NCI-H2196 (cell line): Measurements from ENCODE around the gene ATP6V1B1.

Experiments used
- DNase-seq: peaks from one replicate; lab custom pipeline; 2025; ENCODE audit not compliant: unreplicated experiment; lab: John Stamatoyannopoulos, UW

Gene ATP6V1B1

DNA sequence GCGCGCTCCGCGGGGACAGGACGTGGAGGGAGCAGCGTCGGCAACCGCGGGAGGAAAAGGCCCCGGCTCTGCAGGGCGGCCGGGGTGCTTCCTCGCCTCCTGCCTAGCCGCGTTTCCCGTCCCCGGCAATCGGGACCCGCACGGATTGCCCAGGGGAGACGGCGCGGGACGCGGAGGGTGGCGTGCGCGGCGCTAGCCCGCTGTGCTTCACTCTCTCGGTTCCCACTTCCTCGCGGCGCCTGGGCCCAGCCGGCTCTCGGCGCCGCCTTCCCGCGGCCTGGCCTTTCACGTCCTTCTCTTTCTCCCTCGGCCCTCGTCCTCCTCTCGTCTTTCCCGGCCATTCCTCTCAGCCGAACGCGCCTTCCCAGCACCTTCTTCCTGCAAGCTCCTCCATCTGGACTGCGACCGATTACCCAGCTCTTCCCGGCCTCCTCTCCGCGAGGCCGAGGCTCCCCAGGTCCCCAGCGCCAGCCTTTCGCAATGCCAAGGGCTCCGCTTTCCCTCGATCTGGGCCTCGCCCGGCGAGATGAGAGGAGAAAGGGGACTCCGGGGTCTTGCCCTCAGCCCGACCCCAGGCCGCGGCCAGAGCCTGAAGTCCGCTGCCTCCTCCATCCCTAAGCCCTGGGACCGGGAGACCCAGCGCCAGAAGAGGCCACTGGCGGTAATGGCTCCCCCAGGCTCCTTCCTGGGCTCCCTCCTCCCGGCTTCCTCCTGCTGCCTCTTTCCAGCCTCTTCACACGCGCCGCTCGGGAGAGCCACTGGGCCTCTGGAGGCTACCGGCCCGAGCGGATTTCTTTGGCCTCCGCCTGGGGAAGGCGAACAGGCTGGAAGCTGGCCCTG, 34.3 kb upstream of the ATP6V1B1 start:
- peak; percentile 12 for DNase-seq

DNA sequence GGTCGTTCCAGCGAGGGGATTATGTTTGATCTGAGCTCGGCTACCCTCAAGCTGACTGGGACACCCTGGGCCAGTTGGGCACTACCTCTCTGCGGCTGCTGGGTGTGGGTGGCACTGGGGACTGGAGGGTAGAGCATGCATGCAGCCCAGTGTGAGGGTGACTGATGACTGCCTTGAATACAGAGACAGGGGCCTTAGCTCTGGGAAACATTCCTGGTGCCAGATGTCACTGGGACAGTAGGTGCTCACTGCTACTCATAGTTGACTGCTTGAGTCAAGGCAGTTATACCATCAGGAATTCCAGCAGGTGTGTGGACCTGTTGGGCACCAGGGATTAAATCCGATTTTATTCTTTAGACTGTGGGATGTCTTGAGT, 33.6 kb upstream of the ATP6V1B1 start:
- DNase-seq: no peak

DNA sequence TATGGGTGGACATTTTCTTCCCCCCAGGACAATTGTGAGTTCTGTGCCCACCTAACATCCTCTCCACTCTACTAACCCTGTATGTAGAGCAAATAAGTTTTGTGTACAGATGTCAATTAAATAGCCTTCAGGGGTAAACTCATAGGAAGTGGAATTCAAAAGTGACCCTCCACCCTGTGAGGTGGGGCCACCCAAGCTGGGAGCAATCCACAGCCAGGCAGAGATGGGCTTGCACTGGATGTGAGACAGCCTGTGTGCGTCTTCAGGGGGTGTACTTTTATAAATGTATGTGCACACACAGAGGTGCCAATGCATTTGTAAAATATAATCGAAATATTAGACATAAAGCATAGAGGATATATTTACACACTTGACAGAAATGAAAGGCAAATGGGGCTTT, 33.1 kb upstream of the ATP6V1B1 start:
- no peak for DNase-seq

DNA sequence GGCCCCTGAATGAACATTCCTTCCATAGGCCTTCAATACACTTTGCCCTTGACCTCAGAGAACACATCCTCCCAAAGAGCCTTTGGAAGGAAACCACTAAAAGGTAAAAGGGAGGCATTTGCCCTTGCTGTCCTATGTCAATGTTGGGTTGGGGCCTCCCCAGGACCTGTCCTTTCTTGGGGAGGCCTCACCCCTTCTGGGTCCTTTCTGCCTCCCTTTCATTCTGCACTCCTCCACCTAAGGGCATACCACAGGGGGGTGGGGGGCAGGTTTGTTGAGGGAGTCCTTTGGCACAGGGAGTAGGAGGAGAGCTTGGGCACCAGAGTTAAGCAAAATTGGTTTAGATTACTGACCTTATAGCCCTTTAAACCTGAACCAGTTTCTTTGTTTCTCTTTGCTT, 32.5 kb upstream of the ATP6V1B1 start:
- DNase-seq: no peak

DNA sequence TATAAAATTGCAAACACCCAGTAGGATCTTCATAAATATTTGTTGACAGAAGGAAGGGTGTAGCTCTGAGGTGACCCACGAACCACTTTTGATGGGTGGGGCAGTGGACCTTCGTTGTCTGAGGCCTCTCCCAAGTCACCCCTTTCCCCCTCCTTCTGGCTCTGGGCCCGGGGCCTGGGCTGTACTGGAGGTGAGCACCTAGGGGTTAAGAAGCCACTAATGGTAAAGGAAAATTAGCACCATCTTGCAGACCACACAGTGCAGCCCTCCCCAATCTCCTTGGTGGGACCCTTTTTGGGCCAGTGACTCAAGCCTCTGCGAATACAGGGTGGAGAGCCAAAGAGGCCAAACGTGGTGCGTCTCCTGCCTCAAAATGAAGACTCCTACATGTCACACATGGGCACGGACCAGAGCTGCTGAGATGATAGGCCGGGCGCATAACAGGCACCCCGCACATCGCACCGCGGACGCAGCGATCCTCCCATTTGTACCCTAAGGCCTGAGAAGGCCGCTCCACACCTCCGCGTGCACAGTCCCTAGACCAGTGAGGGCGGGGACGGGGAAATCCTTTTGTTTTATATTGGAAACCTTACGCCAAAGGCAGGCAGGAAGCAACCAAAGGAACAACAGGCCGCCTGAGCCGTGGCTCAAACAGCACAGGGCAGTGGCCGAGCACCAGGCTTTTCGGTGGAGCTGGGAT, 31.9 kb upstream of the ATP6V1B1 start:
- DNase-seq: no peak

DNA sequence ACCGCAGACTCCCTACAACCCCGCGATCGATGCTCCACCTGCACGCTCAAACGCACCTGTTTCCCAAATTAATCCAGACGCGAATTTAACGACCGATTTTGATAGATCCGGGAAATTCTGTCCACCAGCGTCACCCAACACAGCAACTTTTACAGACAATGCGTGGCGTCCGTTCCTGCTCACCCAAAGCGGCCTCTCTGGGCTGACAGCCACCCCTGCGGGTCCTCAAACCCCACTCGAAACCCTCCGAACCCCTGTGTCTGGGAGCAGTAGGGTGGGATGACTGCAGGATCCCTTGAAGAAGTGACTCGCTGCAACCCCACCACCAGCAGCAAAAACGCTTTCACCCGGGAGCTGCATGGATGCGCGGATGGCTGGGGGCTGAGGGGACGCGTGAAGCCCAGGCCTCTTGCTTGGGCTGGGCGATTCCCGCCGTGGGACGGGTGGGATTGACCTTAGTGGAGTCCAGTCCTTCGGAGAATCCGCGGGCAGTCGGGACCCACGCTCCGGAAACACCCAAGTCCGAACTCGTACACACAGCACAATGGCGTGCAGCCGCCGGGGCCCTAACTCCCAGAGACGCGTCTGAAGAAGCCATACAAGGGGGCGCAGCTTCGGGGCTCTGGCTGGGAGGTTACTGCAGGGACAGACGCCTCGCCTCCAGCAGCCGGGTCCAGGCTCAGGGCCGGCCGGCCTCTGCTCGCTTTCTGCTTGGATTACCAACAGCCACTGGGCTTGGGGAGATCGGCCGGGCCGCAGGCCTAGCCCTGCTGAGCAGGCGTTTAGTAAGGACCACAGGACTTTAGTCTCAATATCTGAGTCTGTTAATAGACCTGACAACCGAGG, 31.1 kb upstream of the ATP6V1B1 start:
- no peak for DNase-seq

DNA sequence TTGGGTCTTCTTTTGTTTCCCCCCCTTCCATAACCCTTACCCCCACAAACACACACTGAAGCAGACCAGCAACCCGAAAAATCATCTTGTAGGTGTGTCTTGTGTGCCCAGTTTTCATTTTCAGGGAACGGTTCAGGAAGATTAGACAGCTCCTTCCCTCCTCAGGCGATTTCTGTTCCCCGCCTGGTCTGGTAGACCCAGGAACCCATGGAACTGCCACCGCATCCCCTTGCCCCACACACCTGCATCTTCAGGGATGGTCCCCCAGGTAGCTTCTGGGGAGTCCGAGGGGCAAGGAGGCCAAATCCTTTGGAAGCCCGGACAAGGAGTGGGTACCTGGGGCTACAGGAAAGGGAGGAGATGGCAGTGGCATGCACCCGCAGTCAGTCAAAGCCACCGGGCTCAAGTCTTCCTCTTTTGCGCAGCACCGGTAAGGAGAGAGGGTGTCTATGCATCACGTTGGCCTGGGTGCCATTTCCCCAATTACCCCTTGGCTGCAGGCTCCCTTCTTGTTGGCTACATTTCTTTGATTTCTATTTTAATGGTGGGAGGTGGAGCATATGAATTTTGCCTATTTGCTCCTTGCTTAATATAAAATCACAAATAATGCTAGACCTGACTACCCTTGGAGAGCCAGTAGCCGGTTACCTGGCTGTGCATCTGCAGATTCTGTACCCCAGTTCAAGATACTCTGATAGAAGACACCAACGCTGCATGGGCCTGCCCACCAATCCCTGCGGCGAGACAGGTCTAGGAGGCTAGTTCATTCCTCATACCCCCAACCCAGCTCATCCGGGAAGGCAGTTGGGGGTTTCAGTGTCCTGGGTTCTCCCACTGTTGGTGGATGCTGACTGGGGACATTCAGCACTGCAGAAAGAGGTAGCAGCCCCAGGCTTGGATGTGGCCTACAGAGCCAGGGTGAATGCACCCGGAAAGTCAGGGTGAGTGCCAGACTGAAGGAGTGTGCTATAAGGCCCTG, 30.0 kb upstream of the ATP6V1B1 start:
- DNase-seq: no peak

DNA sequence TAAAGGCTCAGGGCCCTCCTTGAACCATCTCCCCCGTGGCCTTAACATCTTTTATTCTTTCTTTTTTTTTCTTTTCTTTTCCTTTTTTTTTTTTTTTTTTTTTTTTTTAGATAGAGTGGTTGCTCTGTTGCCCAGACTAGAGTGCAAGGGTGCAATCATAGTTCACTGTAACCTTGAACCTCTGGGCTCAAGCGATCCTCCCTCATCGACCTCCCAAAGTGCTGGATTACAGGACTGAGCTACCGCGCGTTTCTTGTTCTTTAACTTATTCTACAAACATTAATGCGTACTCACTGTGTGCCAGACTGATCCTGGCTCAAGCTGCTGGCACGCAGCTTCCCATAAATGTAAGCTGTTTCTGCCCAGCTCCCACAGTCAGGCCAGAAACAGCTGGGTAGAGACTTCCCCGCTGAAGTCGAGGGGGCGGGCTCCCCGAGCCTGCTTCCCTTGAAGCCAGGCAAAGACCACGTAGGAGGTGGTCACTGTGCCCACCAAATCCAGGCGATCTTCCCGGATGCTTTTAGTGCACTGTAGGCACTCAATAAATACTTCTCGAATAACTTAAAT, 29.2 kb upstream of the ATP6V1B1 start:
- no peak for DNase-seq

DNA sequence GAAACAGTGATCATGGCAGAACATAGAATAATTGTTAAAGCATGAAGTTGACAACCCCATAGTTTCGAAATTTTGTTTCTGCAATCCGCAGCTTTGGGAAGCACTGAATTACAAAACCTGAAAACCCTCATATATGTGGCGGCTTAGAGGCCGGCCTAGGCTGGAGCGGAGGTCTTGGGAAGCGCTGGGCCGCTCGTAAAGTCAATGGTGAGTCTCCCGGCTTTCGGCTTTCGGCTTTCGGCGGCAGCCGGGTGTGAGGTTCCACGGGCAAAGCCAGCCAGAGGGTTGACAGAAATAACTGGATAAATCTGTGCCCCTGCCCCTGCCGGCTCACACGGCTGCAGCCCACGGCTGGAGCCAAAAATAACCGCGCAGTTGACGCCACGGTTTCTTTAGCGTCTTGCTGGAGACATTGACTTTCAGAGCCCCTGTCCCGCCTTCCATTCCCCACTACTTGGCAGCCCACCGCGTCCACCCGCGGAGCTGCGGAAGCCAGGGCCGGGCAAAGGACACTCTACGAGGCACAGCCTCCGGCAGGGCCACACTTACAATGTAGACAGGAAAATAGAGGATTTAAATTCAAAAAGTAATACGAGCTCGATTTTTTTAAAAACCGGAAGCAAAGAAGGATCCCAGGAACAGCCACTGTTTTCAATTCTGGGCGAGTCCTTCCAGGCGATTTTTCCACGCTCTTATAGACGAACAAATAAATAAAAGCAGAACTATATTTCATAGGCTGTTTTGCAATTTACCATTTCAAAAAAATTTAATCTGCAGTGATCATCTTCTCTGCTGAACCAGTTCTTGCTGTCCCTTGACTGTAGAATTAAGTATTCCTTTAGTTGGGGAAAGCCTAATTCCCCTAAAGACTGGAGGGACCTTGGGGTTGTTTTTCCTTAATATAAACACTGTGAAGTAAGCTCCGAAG, 28.3 kb upstream of the ATP6V1B1 start:
- no peak for DNase-seq

DNA sequence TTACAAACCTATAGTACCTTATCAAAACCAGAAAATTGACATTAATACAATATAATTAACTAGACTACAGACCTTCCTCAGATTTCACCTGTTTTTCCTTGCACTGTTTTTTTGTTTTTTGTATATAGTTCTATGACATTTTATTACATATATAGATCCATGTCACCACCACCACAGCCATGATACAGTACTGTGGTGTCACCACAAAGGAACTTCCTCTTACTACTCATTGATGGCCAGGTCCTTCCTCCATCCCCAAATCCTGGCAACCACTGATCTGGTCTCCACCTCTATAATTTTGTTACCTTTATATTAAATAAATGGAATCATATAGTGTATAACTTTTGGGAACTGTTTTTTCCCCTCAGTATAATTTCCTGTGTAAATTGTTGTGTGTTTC, 19.4 kb upstream of the ATP6V1B1 start:
- no peak for DNase-seq

DNA sequence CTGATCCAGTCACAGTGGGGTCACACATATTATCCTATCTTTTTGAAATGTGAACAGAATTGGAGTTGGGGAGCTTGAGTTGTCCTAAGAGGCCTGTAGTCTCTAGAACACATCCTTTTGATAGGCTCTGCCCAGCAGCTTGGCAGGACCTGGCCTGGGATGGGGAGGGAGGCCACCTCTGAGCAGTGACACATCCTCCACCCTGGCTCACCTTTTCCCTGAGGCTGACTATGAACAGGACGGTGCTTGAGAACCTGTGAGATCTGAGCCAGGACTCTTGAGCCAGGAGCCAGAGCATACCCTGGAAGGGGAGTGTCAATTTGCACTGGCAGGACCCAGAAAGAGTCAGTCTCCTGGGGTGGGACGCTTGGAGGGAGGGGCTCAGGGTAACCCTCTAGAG, 17.7 kb upstream of the ATP6V1B1 start:
- DNase-seq: no peak

DNA sequence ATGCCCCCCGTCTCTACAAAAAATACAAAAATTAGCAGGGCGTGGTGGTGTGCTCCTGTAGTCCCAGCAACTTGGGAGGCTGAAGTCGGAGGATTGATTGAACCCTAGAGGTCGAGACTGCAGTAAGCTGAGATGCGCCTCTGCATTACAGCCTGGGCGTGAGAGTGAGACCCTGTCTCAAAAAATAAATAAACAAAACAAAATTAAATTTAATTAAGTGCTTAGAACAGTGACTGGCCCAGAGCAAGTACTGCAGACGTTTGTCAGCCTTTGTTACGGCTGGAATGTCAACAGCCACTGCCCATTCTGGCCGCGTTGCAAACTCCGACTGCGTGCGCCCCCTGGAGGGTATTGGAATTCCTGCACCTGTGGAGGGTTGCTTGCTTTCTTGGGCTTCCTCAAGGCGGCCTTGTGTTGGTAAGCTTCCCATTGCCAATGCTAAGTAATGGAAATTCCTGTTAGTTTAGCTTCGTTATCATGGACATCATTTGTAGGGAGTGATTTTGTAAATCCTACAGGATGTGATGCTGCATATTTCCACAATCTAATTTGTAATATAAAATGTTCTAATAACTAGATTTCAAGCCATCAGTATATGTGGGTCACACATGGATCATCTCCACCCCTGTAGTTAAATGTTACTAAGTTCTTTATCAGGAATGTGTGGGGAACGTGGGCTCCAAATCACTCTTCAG, 15.9 kb upstream of the ATP6V1B1 start:
- DNase-seq: peak; percentile 26

DNA sequence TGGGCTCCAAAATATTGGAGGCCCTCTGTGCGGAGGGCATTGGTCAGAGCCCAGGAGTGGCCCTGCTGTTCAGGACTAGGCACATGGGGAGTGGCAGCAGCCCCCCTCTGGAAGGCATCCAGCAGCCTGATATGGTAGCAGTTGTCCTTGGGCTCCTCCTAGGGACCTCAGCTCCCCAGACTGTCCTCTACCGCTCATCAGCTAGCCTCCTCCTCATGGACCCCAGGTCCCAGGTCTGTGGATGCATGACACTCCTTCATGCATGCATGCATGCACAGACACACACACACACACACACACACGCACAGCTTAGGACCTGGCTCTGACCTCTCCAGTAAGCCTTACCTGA, 15.4 kb upstream of the ATP6V1B1 start:
- DNase-seq: no peak

DNA sequence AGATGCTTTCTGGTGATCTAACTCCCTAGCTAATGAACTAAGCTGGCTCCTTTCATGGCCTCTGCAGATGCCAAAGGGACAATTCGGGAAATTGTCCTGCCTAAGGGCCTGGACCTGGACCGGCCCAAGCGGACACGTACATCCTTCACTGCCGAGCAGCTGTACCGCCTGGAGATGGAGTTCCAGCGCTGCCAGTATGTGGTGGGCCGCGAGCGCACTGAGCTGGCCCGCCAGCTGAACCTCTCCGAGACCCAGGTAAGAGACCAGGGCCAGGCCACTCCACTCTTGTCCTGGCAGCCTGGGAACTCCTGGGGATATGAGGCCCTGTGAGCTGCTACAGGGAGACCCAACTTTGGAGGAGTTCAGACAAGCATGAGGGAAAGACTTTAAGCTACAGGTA, 14.7 kb upstream of the ATP6V1B1 start:
- DNase-seq: no peak

DNA sequence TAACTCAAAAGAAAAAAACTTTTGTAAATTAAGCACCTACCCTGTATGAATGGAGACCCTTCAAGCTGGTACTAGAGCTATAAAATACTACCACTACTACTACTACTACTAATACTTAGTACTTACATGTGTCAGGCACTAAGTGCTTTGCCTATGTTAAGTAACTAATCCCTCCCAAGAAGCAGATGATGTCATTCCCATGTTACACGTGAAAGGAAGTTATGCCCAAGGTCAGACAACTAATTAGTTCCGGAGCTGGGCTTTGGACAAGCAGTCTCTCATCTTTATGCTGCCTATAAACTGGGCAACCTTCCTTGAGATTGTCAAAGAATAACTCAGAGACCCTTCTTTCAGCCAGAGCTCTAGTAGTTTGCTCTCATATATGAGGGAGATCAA, 13.9 kb upstream of the ATP6V1B1 start:
- no peak for DNase-seq

DNA sequence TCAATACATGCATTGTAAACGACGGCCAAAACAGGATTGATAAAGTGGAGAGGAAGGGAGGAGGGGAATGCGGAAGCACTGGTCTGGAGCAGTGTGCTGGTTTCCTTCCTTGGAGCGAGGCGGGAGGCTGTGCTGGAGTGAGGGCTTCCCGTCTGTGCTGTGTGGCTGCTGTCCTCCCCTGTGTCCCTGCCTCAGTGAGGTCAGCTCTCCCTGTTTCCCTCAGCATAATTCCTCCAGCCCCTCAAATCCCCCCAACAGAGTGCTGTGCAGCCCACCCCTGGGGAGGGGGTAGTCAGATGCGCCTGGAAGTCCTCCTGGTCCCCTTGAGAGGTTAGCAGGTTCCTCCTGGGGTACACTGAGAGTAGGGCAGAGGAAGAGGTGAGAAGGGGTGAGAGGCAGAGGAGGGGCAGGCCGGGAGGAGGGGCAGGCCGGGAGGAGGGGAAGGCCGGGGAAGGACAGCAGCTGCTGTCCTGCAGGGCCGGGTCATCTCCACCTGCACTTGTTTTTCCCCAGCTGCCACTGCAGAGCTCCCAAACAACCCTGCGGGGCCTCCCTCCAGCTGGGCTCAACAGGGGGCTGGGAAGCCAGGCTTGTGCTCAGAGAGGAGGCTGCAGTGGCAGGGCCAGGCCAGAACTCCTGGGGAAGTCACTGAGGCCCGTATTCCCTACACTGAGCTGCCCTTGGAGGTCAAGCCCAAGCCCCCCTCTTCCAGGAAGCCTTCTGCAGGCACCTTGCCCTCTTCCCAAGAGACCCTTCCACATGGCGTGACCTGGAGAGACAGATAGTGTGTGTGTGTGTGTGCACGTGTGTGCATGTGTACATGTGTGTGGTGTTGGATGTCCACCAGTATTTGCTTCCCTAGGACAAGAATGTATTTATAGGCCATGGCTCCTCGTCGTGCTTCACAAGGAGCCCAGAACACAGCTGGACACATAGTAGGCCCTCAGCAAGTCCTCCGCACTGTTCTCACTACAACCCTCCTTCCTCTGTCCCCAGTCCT, 13.2 kb upstream of the ATP6V1B1 start:
- DNase-seq: no peak

DNA sequence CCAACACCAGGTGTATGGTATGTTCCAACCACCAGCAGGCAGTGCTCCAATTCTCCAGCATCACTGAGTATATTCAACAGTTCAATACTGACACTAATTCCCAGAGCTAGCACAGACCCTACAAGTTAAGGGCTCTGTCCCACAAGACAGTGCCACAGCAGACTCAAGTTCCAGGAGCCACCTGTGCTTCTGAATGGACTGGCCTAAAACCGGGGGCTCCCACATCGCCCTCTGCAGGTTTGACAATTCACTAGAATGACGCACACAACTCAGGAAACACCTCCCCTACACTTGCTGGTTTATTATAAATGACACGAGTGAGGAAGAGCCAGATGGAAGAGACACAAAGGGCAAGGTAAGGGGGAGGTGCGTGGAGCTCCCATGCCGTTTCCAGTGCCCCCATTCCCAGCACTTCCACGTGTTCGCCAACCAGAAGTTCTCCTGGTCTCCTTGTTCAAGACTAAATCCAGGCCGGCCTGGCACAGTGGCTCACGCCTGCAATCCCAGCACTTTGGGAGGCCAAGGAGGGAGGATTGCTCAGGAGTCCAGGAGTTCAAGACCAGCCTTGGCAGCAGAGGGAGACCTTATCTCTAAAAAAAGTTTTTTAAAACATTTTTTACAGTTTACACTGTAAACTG, 12.2 kb upstream of the ATP6V1B1 start:
- DNase-seq: no peak
